ENCODE data around the gene EPHB2. TPM values are rescaled to one million over a fixed set of nuclear protein-coding genes. Genes with fewer than 3 reads are reported as not detected.

The EPHB2 gene
- total RNA-seq, 4 donors from 2014 or later, result 7.5 to 27.3 (median 23.8) TPM

GRCh38 chr1:22812092-22812880 lies 101.6 kb downstream of the EPHB2 start:
- DNase-seq, result no peak
- H3K4me3 ChIP-seq (replicated peaks in 1 of 3), result no peak overlapping the region
- intact Hi-C loops (cut with DNase I), result no loop called here
- no peak for TF ChIP-seq POLR2A (IDR thresholded peaks at IDR 0.05)
- TF ChIP-seq, protein P1, sequence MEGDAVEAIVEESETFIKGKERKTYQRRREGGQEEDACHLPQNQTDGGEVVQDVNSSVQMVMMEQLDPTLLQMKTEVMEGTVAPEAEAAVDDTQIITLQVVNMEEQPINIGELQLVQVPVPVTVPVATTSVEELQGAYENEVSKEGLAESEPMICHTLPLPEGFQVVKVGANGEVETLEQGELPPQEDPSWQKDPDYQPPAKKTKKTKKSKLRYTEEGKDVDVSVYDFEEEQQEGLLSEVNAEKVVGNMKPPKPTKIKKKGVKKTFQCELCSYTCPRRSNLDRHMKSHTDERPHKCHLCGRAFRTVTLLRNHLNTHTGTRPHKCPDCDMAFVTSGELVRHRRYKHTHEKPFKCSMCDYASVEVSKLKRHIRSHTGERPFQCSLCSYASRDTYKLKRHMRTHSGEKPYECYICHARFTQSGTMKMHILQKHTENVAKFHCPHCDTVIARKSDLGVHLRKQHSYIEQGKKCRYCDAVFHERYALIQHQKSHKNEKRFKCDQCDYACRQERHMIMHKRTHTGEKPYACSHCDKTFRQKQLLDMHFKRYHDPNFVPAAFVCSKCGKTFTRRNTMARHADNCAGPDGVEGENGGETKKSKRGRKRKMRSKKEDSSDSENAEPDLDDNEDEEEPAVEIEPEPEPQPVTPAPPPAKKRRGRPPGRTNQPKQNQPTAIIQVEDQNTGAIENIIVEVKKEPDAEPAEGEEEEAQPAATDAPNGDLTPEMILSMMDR (IDR thresholded peaks at IDR 0.05), result no peak
- H3K27me3 ChIP-seq, result no peaks in the 10 kb centered on the region
- H3K9me3 ChIP-seq, result no peaks in the 10 kb centered on the region
- no peaks in the 10 kb centered on the region for H3K36me3 ChIP-seq
- H3K4me1 ChIP-seq, result peaks cover 18 to 28% of the 10 kb centered on the region in 2 donors
- H3K27ac ChIP-seq, result no peak overlapping the region
- 76 to 81% methylated on average over 18 of the region's 18 CpGs for WGBS, 2 donors

DNA sequence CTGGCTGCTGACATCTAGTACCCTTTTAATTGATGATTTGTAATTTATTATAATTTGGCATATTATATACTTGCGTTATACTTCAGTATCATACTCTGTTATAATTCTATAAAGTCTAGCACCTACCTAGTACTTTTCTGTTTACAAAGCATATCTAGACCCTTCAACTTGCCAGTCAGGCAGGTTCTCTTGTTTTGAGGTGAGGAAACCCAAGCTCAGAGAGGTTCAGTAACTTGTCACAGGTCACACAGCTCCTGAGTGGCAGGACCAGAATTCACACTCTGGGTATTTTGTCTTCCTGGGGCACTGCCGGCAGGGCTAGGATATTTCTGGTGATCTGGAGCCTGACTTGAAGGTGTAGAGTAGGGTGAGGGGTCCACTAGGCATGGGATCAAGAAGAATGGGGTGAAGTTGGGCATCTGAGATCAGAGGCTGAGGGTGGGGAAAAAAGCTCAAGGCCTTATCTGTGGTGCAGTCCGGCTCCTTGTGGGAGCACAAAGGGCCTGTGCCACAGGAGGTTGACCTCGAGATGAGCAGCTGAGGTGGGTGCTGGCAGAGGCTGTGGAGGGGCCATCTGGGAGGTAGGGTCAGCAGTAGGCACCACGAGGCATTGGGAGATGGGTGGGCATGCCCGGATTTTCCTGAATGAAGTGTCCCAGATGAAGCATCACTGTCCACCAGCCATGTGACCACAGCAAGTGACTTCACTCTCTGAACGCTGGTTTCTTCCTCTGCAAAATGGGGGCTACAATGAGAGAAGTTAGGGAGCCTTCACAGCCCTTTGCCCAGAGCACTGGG lies 102.6 kb downstream of the EPHB2 start:
- TF ChIP-seq POLR2A (IDR thresholded peaks at IDR 0.05), result no peak
- TF ChIP-seq, protein P1 (IDR thresholded peaks at IDR 0.05), result no peak
- H3K27me3 ChIP-seq, result no peaks in the 10 kb centered on the region
- WGBS, 2 donors, result 82 to 93% methylated on average over 5 to 7 of the region's 7 CpGs
- no peak overlapping the region for H3K4me3 ChIP-seq (replicated peaks in 1 of 3)
- H3K36me3 ChIP-seq, result no peaks in the 10 kb centered on the region
- no peak for DNase-seq
- H3K27ac ChIP-seq, result no peak overlapping the region
- no peaks in the 10 kb centered on the region for H3K9me3 ChIP-seq
- intact Hi-C loops (cut with DNase I), result no loop called here
- H3K4me1 ChIP-seq, result peaks cover 18 to 28% of the 10 kb centered on the region in 2 donors

- intact Hi-C loops (cut with DNase I), result no loop called here
Observed at GRCh38 chr1:22814176-22815042, 103.8 kb downstream of the EPHB2 start.

GRCh38 chr1:22815043-22815365 lies 104.4 kb downstream of the EPHB2 start:
- DNase-seq, result no peak
- no peaks in the 10 kb centered on the region for H3K9me3 ChIP-seq
- H3K4me1 ChIP-seq, result peaks cover 18 to 28% of the 10 kb centered on the region in 2 donors
- intact Hi-C loops (cut with DNase I), result no loop called here
- H3K4me3 ChIP-seq (replicated peaks in 1 of 3), result no peak overlapping the region
- H3K36me3 ChIP-seq, result no peaks in the 10 kb centered on the region
- WGBS, 2 donors, result 44 to 100% methylated on average over 1 to 5 of the region's 5 CpGs
- H3K27ac ChIP-seq, result peak overlapping the region; percentile 71 to 88 (median 74)
- TF ChIP-seq, protein P1 (IDR thresholded peaks at IDR 0.05), result no peak
- no peak for TF ChIP-seq POLR2A (IDR thresholded peaks at IDR 0.05)
- no peaks in the 10 kb centered on the region for H3K27me3 ChIP-seq

More at GRCh38 chr1:22814176-22815042, 103.8 kb downstream of the EPHB2 start:
- H3K36me3 ChIP-seq, result no peaks in the 10 kb centered on the region
- H3K27me3 ChIP-seq, result no peaks in the 10 kb centered on the region
- no peaks in the 10 kb centered on the region for H3K9me3 ChIP-seq
- peak overlapping the region; percentile 71 to 88 (median 74) for H3K27ac ChIP-seq
- H3K4me1 ChIP-seq, result peaks cover 18 to 28% of the 10 kb centered on the region in 2 donors
- TF ChIP-seq, protein P1 (IDR thresholded peaks at IDR 0.05), result peak in 4 of 6 experiments; percentile 1 to 31 (median 24)
- TF ChIP-seq POLR2A (IDR thresholded peaks at IDR 0.05), result peak in 1 of 2 donors; percentile 32
- 34 to 58% methylated on average over 11 to 19 of the region's 19 CpGs for WGBS, 2 donors
- DNase-seq, result peak; percentile 100
- no peak overlapping the region for H3K4me3 ChIP-seq (replicated peaks in 1 of 3)
